DOHH2 (cell line): Measurements from ENCODE around the gene CHCHD1.

Experiments used
- CTCF ChIP-seq: fragments of 200-600 bp; sonication (generic); IDR thresholded peaks from one replicate; pipeline ENCODE4 v1.5.1; 2014; ENCODE audit warnings: antibody characterized with exemption, mild to moderate bottlenecking, low read depth, low read length; ENCODE audit not compliant: poor library complexity, severe bottlenecking
- EZH2phosphoT487 ChIP-seq: fragments of 200-600 bp; sonication (generic); IDR thresholded peaks from 2 replicates; pipeline ENCODE4 v1.6.1; 2017; ENCODE audit warnings: borderline replicate concordance, mild to moderate bottlenecking, antibody characterized with exemption, low read length, moderate library complexity, mixed read lengths

GRCh38 chr10:73785721-73786511 is 4.1 kb downstream of the CHCHD1 start:
- TF ChIP-seq EZH2phosphoT487 (no peak), CTCF (peak; percentile 9)
